ENCODE measurements around the gene HOXC10. TPM values are rescaled to one million over a fixed set of nuclear protein-coding genes. Genes with fewer than 3 reads are reported as not detected.

The HOXC10 gene
- total RNA-seq, 2 donors from 2014 or later: not detected

DNA sequence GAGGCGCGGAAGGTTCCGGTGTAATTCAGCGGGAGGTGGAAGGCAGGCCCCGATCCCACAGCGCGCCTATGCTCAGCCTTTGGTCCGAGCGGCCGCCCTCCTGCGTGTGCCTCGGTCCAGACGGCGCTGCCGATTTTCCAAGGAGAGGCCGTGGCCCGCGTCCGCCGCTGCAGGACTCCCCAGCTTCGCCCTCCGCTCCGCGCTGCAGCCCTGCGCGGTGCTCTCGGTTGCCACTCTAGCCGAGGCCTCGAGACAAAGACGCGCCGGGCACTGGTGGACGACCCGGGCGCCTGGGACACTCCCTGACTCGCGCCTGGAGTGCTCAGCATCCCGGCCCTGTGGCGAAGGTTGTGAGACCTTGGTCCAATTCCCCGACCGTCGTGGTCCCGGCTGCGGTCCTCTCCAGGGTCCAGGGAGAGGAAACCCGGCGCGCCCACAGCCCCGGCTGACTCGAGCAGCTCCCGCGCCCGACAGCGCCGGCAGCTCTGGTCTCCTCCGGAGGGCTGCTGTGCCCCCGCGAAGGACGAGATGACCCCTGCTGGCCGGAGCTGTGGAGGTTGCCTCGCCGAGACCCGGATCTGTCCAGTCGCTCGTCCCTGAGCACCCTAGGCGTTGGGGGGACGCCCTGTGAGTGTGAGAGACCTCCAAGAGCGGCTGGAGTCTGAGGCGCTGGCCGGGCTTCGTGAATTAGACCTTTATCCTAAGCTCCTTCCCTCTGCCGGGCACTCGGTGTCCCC, 23.8 kb upstream of the HOXC10 start:
- no peak for DNase-seq
- intact Hi-C loops (cut with DNase I): no loop called here

DNA sequence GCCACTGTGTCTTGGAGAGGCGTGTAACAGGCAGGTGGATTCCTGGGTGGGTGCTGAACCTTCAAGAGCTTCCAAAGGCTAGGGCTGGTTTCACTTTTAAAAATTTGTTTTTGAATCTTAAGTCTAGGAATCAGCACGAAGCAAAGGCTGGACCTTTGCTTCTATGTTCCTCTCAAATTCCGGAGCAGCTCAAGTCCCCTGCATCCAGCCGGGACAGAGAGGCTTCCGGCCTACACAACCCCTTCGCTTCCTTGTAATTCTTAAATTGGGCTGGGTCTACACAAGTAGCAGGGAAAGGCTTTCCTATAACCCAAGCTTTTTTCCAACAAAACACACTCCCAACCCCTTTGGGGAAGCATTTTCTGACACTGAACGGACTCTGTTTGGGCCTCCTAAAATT, 21.9 kb upstream of the HOXC10 start:
- intact Hi-C loops (cut with DNase I): no loop called here
- DNase-seq (no peak), ATAC-seq (no peak)

More for the DNA sequence above, 23.8 kb upstream of the HOXC10 start:
- no peak for ATAC-seq

DNA sequence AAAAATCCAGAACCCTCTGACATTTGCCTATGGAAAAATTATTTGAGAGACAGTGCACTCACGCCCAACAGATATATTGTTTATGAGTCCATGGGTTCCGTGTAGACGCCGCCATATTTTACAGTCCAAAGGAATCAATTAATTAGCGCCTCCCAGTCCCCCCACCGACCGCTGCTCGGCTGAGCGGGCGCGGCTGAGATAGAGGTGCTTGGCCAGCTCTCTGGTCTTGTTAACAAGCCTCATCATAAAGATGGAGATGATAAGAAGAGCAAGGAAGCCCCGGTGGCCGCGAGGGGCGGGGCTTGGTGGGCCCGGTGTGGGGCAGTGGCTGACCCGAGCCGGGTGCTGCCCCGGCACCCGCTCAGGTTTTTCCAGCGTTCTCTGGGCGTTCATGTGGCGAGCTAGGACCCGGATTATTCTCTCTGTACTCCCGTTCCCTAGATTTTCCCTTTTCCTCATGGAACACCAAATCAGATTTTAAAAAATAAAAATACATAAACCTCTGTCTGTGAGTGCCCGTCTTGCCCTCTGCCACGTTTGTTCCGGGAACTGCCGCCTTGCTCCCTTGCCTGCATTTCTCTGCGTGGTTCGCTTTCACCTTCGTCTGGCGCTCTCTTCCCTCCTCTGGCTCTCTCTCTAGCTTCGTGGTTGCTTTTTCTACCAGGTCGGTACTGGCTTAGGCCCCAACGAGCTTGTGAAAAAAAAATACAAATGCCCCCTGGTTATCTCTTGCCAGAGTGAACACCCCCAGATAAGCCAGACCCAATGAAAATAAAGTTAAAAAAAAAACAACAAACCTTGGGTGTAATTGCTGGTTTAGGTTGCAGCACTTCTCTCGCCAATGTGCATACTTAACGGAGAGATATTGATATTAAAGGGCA, 21.3 kb upstream of the HOXC10 start:
- DNase-seq (no peak), ATAC-seq (no peak)
- intact Hi-C loops (cut with DNase I): no loop called here

DNA sequence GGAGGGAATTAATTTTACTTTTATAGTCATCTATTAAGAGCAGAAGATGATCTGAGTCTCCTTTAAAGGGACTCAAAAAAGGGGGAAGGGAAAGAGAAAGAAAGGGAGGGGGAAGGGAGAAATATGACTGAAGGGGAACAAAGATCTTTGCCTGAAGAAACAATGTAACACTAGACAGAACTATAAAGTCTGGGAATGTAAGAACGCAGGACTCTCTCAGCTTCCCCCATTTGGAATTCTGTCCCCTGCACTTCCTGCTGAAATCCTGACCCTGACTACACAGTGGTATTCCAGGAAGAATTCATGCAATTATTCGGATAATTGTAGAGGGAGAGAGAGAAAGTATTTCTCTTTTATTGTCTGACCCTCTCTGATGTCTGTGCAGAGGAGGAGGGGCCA, 20.6 kb upstream of the HOXC10 start:
- intact Hi-C loops (cut with DNase I): no loop called here
- DNase-seq: no peak
- no peak for ATAC-seq

DNA sequence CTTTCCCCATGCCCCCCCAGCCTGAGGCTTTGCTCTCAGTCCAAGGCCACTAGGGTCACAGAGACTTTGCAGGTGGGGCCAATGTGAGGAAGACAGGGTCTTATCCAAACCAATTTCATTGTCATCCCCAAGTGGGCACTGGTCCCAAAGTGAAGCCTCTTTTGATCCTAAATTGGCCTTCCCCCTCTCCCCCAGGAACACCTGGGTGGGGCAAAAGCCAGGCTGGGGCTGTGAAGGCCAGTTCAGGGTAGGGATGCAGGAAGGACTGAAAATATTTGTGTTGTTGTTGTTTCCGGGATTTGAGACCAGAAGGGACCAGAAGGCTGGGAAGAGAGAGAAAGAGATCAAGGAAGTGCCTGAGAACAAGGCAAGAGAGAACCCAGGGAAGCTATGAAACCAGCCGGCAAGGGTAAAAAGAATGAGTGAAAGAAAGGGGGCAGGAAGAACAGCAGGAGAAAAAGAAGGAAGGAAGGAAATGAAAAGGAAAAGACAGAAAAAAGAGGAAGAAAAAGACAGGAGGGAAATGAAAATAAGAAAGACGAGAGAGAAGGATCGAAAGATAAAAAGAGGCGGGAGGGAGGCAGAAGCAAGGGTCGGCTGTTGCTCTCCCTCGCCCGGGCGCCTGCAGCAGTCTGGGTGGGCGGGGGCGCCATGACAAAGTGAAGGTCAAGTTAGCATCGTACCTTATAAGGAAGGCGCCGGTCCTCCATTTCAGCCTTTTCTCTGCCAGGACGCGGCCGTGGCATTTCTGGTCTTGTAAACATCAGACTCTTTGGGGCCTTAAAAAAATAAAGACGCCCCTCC, 19.5 kb upstream of the HOXC10 start:
- no peak for ATAC-seq
- DNase-seq: no peak
- intact Hi-C loops (cut with DNase I): no loop called here

DNA sequence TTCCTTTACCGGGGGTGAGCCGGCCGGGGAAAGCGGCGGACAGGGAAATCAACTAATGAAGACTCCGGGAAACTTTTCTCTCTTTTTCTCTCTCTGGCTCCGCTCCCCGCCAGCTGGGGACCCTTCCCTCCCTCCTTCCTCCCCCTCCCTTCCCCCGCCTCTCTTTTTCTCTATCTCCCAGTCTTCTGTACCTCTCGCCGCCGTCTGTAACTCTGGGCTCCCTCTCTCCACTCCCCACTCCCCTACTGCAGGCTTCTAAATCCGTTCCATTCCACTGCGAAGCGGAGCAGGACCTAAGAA, 18.9 kb upstream of the HOXC10 start:
- intact Hi-C loops (cut with DNase I): no loop called here
- DNase-seq (no peak), ATAC-seq (no peak)

DNA sequence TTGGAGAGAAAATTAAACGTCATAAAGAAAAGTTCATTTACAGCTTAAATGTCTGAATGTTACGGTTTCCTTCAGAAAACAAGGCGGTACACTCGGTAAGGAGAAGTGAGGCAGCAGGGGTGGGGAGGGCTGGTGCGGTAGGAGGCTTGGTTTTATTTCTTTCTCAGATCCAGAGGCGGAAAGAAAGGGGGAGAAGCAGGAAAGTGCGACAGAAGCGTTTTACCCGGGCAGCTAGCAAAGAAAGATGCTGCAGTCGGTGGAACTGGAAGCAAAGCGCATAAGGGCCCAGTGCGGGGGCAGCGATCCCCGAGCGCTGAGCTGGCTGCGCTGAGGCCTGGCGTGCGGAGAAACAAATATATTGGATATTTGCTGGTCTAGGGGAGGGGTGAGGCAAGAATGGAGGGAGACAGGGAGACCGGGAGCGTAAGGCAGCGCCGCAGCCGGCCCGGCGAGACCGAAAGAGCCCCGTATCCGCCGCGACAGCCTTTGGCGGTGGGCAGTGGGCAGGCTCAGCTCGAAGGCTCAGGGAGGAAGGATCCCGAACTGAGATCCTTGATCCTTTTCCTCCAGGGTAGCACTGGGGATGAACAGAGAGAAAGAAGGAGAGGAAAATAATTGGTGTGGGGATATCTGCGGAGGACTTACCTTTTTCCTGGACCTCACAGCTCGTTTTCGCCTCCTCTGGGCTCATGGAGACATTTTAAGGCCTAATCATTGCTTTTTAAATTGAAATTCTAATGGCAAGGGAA, 18.4 kb upstream of the HOXC10 start:
- DNase-seq (no peak), ATAC-seq (no peak)
- intact Hi-C loops (cut with DNase I): no loop called here

DNA sequence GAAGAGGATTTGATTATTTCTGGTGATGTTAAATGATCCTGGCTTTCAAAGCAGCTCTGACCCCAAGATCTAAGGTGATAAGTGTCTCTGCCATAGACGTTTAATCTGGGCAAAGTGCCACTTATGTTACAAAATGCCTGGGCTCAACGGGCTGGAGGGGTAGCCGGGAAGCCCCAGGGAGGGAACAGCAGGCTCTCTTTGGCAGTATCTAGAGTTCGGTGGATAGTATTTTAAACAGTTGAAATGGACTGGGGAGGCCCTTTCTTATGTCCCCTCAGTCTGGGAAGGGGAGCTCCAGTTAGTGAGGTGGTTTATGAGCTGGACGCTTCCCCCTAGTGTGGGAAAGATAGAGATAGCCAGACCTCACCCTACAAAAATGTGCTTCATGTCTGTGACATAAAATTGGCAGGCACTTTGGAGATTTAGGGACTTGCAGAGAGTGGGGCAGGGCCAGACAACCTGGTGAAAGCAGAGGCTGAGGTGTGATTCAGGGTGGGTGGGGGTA, 17.5 kb upstream of the HOXC10 start:
- ATAC-seq (no peak), DNase-seq (no peak)
- intact Hi-C loops (cut with DNase I): no loop called here

DNA sequence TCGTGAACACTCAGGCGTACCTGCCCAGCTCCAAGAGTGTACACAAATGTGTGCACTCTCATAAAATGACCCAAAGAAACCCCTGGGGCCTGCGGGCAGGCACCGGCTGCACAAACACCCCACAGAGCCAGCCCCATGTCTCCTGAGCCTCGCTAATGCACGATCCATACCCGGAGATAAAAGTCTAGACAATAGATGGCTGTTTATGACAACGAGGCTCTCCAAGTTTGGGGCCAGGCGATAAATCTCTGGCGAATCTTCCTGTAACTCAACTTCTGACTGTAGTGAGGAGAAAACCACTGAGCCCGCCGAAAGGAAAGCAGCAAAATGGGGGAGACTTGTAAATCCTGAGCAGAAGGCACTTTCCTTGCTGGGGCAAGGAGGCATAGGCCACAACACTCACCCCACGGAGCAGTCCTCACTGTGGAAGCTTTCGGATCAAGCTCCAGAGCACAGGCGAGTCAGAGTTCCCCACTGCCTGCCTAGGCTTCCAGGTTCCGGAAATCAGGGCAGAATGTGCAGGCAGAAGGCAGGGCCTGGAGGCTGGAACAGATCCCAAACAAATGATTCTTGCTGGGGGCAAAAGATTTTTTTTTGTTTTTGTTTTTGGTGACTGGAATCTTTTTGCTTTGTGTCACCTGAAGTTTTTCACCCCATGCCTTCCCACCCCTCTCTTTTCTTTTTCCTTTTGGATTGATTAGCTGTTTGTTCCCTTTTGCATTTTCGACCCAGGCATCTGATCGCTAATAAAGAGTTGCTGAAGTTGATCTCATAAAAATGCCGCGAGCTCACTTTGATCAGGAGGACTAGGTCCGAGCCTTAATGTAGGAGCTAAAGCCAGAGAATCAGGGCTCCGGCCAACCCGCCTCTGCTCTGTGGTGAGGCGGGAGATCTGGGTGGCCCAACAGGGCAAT, 16.5 kb upstream of the HOXC10 start:
- DNase-seq (no peak), ATAC-seq (no peak)
- intact Hi-C loops (cut with DNase I): no loop called here

DNA sequence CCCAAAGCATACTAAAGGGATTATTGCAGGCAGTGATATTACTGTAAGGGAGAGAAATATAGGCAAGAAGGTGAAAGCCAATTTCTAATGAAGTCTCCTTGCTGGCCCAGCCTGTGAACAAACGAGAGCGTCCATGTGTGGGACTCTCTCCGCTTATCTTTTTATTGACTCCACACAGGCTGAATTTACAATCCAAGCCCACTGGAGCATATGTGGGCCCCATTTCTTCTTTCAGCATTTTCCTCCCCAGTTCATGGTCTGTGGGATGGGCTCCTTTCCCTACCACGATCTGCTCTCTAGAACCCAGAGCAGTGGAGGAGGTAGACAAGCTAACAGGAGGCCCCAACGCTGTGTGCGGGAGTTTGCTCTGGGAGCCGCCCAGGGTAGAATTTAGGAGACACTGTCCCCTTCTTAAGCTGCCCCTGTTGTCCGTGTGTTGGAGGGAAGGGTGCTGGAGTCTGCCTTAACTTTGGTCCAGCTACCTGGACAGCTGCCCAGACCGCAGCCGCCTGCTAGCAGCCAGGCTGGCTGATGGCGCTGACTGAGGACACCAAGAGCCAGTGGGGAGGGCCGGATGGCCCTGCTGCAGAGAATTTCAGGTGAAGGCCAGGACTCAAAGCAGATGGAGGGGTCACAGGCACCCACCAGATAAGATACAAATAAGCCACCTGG, 15.2 kb upstream of the HOXC10 start:
- no peak for DNase-seq
- intact Hi-C loops (cut with DNase I): no loop called here
- no peak for ATAC-seq

DNA sequence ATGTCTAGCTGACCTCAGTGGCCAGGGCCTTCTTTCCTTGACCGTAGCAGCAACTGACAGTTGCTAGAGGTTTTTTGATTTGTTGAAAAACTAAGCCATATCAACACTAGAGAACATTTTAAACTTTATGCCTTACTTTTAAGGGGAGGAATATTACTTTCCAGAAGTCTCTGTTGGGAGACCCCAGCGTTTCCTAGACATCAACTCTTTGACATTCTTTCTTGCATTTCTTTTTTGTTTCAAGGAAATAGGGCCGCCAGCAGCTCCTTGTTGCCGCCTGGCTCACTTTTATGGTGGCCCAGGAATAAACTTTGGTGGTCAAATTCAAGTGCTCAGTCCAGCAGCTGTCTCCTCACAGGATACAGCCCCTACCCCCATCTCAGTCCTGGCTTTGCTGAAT, 14.5 kb upstream of the HOXC10 start:
- DNase-seq (no peak), ATAC-seq (no peak)
- intact Hi-C loops (cut with DNase I): no loop called here

DNA sequence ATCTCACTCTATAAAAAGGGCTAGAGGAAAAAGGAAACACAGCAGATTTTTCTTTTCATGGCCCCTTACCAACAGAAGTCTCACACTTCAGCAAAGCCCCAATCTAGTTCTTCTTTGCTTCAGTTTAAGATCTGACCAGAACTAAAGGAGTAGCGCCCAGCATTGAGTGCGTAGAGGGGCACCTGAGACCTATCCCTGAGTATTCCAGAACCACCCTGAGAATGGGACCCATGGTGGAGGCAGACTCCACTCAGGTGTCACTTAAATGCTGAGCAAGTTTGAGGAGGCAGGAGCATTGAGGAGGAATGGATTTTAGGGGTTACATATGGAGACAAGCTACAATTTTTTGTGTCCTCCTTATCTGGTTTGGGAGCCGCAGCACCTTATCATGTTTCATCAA, 13.8 kb upstream of the HOXC10 start:
- no peak for ATAC-seq
- DNase-seq: no peak
- intact Hi-C loops (cut with DNase I): no loop called here

DNA sequence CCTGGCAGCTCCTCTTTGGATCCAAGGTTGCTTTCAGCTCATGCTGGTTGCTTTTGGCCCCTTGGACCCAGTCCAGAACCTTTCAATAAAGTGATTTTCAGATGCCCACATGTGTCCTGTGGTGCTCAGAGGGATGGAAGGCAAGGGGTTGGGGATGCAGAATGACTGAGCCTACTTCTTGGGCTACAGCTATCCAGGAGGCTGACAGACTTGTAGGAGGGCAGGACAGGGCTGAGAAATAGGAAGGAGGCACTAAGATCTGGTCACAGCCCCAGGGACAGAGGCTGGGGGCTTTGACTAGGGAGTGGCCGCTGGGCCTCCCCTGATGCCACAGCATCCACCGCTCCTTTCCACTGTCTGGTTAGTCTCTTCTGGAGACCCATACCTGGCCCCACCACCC, 13.3 kb upstream of the HOXC10 start:
- intact Hi-C loops (cut with DNase I): no loop called here
- DNase-seq (no peak), ATAC-seq (no peak)

DNA sequence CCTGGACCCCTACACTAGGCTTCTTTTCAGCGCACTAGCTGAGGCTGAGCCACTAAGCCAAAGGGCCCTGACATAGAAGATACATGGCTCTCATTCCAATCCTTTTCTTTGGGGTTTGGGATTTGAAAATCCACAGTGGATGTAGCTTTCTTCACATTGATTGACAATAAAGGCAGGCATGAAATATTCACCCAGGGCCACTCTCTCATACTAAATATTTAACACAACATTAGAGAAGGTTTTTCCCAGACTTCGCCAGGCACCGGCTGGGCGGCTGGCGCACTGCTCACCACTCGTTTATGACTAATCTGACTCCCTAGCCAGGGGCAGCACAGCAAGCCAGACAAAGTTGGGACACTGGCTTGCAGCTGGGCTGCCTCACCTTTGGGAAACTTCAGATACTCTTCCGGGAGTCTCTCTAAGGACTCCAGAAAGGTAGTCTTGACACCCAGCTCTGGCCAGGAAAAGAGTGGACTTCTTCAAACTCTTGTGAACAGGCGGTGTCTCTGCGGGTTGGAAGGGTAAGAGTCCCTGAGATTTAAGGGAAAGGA, 12.7 kb upstream of the HOXC10 start:
- ATAC-seq (no peak), DNase-seq (no peak)
- intact Hi-C loops (cut with DNase I): no loop called here

DNA sequence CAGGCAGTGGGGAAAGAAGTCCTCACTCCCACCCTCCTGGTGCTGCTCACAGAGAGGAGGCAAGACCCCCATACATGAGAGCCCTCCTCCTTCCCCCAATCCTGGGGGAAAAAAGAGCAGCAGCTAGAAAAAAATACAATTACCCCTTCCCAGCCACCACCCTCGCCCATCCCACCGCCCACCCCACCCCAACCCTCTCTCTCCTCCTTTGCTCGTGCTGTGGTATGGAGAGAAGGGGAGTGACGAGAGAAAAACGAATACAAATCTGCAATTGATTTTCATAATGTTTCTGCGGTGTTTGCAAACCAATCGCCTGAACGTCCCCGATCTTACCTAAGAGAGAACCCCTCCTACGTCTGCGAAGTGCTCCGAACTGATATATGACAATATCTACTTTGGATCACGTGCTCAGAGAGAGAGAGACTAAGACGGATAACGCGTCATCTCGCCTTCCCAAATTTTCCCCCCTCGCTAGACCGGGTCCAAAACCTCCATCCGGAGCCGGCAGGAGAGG, 12.2 kb upstream of the HOXC10 start, which contains the start of gene HOXC11:
Gene HOXC11 (plus strand): TSS at position 405 of the 514 bp plus-strand sequence. CDS start 116 bp downstream, outside the sequence.
- ATAC-seq (no peak), DNase-seq (no peak)
- intact Hi-C loops (cut with DNase I): no loop called here

DNA sequence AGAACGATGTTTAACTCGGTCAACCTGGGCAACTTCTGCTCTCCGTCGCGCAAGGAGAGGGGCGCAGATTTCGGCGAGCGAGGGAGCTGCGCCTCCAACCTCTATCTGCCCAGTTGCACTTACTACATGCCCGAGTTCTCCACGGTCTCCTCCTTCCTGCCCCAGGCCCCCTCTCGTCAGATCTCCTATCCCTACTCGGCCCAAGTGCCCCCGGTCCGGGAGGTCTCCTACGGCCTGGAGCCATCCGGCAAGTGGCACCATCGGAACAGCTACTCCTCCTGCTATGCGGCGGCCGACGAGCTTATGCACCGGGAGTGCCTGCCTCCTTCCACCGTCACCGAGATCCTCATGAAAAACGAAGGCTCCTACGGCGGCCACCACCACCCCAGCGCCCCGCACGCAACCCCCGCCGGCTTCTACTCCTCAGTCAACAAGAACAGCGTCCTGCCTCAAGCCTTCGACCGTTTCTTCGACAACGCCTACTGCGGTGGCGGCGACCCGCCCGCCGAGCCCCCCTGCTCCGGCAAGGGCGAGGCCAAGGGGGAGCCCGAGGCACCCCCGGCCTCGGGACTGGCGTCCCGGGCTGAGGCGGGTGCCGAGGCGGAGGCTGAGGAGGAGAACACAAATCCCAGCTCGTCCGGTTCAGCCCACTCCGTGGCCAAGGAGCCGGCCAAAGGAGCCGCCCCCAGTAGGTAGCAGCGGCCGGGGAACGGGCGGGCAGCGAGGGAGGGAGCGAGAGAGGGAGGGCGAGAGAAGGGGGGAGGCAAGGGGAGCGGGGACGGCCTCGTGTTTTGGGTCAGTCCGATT, 11.5 kb upstream of the HOXC10 start:
- DNase-seq (no peak), ATAC-seq (peak; percentile 21 to 38)
- intact Hi-C loops (cut with DNase I): no loop called here
